ENCODE results near the gene ZDHHC14.

Gene ZDHHC14

DNA sequence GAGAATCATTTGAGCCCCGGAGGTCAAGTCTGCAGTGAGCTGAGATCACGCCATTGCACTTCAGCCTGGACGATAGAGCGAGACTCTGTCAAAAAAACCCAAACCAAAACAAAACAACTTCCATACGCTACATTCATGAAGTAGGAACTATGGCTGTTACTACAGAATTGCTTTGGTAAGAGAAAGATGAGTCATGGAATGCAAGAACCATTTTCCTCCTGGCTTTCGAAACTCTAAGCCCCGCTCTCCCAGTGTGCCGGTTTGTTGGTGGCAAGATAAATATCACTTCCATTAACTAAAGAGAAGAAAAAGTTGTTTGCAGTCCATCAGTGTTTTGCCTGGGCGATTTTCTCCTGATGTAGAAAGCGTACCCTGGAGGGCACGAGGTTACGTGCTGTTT, 61.3 kb downstream of the ZDHHC14 start:
- DNase-seq, result no peak

DNA sequence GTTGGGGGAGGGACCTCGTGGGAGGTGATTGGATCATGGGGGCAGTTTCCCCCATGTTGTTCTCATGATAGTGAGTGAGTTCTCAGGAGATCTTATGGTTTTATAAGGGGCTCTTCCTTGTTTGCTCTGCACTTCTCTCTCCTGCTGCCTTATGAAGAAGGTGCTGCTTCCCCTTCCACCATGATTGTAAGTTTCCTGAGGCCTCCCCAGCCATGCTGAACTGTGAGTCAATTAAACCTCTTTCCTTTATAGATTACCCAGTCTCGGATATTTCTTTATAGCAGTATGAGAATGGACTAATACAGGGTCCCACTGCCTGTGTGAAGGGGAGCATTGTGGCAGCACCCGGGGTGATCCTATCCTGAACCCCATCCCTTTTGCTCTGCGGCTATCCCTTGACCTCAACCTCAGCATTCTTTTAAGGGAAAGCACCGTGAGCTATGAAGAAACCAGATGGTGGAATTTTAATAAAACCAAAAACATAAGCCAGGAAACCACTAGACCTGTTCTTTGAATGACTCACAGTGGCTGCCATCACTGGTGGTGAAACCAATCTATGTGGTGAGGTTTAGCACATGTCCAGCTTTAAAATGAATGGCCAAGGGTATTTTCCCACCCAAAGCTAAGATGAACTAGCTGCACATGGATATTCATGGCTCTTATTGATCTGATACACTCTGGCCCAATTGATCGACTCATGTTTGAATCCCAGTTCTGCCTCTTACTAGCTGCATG, 62.2 kb downstream of the ZDHHC14 start:
- no peak for DNase-seq

DNA sequence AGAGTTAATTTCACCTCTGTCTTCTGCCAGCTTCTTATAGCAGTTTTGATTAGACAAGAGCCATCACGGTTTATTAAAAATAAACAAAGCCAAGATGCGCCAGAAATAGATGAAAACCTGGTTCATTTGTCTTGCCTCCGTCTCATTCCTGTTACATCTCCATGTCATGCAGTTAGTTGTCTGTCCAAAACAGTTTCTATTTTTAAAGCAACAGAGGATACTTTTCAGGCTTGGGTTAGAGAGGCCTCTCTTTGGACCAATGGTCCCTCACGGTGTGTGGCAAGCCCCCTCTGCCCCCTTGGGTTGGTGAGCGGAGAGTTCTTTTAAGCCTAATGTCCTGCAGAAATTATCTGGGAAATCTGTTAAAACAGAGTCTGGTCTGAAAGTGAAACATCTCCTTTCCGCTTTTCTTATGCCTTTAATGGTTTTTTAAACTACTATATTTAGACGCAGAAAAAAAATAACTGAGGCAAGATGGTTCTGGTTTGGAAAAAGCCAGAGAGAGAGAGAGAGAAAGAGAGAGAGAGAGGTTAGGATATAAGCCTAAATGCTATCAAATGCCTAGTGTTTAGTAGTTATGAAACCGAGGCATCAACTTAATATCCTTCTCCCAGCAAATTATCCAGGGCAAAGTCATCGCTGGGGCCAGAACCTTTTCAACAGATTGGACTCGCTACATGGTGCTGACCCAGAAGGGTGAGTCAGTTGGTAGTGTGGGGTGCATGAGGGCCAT, 64.5 kb downstream of the ZDHHC14 start:
- DNase-seq, result no peak

DNA sequence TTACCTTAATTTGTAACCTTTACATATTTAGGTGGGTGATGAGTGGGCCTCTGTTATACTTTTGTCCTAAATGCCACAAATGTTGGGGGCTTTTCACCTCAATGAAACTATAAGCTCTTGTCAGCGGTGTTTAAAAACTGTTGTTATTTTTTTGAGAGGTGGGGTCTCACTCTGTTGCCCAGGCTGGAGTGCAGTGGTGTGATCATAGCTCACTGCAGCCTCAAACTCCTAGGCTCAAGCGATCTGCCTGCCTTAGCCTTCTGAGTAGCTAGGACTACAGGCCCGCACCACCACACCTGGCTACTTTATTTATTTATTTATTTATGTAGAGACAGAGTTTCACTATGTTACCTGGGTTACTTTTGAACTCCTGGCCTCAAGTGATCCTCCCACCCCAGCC, 66.7 kb downstream of the ZDHHC14 start:
- DNase-seq, result no peak

DNA sequence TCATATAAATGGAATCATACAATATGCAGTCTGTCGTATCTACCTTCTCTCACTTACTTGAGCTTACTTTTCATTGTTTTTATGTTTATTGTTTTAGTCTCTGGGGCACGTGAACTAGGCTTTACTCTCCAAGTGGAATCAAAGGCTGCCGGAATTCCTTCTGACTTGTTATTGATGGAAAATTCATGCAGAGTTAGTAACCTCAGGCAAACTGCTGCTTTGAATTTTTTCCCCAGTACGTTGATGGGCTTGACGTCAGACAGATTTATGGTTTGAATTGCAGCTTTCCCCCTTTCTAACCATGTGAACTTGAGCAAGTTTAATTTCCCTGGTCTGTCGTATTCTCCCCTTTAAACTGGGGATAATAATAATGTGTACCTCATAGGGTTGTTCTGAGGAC, 68.6 kb downstream of the ZDHHC14 start:
- no peak for DNase-seq

DNA sequence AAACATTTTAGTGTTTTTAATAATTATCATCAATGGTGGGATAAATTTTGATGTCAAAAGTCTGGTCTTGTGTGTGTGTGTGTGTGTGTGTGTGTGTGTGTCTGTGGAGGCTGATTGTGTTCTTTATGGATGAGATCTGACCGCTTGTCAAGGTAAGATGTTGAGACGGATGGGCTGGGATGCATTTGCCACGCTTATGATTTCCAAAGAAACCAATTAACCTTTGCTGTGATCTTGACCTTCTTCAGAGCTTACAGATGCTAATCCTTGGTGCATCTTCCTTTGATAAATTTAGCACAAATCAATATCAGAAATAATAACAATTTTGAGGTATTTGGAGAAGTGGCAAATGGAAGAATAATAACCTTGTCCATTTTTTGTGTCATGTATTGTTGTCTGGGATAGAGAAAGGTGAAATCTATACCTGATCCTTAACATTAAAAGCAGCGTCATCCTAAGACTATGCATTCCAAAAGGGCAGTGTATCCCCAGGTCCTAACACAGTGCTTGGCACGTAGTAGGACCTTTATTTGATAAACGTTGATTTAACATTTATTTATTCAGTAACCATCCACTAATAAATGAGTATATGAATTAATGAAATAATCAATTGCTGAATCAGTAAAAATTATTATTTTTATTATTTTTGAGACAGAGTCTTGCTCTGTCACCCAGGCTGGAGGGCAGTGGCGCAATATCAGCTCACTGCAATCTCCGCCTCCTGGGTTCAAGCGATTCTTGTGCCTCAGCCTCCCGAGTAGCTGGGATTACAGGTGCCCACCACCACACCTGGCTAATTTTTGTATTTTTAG, 70.1 kb downstream of the ZDHHC14 start:
- no peak for DNase-seq

DNA sequence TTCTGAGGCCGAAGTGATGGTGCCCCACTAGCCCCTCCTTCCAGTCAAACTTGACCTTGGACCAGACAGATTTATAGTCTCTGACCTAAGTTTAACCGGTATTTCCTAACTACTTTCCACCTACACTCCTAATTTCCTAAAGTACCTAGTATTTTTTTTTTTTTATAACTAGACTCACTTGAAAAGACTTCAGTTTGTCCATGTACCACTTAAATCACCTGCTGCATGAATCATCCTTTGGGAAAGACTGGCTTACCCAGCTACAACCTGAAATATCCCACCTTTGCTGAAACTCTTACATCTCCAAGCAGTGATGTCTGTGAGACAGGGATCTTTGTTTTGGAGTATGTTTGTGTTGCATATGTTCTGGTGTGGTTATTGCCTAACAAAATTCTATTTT, 71.1 kb downstream of the ZDHHC14 start:
- DNase-seq, result no peak

DNA sequence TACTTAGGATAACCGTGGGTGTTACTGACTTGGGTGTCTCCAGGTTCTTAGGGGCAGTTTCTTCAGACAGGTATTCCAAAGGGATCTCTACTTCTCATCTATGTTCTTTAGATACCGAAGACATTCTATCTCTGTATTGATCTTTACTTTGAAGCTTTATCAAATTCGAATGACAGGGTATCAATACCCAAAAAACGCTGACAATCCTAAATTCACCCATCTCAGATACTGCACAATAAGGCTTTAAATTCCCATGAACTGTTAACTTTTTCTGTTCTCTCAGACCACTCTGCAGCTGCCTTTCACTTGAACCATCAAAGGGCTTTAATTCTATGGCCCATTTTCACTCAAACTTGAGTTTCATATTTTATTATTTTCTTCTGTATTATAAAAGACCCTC, 72.1 kb downstream of the ZDHHC14 start:
- no peak for DNase-seq

DNA sequence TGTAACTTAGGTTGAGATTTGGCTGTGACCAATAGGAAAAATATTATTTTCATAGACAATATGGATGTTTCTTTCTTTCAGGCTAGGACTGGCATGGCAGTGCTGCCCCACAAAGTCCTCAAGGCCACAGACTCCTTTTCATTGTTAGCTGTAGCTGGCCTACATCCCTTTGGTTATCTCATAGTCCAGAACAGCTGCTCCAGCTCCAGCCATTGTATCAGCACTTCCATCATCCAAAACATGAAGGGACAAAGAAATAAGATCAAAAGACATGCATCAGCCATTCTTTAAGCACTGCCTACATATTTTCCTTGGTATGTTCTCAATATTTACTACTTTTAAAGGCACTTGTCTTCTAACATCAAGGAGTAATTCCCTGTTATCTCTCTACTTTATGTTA, 73.0 kb downstream of the ZDHHC14 start:
- DNase-seq, result no peak

DNA sequence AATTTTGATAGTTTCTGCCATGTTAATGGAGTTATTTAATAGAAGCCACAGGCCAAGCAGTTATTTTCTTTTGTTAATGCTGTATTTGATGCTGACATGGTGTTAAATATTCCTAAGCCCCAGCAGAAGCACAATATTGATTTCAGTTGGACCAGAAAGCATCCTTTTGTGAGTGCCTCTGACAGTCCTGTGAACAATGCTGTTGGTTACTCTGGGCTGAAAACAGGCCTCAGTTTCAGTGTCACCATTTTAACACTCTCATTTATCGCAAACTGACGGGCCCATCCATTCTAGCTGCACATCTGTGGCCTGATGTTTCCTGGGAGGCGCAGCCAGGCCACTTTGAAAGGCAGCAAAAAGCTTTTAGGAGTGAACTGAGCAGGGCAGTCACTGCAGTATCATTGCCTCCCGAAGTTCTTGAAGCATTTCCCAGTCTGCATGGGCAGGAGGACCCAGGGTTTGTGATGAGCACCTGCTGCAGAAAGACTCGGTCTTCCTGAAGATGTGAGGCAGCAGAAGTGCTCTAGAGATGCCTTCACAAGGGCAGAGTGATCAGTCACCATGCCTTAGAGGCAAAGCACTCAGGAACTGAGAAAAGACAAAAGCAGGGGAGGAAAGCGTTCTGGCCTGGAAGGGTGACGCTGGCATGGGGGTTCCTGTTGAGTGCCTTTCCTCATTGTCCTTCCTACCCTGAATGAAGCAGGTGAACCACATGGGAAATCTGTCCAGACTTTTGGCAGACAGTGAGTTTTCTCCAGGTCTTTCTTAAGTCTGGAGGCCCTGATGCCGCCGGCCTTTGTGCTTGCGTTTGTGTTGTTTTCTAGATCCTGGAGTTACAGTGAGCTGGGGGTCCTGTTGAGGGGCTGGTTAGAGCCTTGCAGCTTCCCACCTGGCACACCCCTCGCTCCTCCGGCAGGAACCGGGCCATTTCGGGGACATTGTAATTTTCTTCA, 74.0 kb downstream of the ZDHHC14 start:
- peak in 3 of 56 donors; percentile 19 to 52 (median 46) for DNase-seq

DNA sequence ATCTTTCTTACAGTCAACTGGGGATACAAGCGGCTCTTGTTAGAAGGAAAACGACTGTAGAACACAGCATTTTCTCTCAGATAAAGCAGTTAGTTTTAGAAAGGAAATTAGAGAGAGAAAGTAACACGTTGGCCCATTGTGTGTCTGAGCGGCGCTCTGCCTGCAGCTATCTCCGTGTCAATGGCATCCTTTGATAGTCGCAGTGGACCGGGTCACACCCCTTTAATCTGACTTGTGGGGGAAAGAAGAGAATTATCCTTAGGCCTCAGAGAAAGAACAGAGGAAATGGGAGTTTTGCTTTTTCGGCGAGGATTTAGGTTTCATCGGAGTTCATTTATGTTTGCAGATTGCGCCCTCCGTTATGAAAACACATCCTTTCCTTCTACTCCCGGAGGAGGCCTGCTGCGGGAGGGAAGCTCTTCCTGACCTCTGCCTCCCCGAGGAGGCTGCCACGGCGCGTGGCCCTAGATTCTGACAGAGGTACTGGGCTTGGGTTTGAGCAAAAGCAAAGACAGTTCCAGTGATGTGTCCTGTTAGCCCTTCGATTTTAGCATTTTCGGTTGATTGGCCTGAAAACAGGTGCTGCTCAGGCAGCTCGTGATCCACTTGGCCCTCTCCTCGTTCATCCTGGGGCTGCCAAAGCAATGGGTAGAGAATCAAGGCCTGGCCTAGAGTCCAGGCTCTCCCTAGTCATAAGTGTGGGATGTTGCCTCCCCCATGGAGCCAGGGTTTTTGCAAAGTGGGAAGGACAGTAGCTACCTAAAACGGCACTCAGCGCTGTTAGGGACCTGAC, 74.9 kb downstream of the ZDHHC14 start:
- DNase-seq, result peak in 17 of 56 donors; percentile 14 to 58 (median 40)

DNA sequence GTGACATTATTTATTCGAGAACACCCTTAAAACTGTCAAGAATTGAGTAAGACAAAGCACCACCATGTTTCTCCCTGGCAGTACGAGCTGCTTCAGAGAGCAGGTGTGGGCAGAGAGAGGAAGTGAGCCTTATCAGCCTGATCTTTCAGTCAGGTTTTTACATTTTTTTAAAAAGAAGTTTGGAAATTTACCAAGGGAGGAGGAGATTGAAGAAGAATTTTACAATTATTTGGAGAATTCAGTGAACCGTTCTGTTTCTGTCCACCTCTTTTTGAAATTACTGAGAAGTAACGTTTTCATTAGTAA, 75.5 kb downstream of the ZDHHC14 start:
- no peak for DNase-seq

DNA sequence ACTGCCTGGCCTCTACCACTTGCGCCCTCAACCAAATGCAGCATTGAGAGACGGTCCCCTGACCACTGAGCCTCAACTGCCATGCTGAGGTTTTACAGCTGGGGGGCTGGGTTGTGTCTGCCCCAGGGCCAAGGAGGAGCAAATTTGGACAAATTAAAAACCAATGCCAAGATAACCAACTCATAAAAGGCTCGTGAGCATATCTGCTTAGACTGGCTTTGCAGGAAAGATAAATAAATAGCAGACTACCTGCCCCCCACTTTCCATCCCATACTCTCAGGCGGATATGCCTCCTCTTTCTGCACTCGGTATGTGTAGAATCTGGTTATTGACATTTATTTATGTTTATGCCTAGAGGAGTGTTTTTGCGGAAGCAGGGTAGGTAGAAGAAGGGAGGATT, 76.8 kb downstream of the ZDHHC14 start:
- no peak for DNase-seq

DNA sequence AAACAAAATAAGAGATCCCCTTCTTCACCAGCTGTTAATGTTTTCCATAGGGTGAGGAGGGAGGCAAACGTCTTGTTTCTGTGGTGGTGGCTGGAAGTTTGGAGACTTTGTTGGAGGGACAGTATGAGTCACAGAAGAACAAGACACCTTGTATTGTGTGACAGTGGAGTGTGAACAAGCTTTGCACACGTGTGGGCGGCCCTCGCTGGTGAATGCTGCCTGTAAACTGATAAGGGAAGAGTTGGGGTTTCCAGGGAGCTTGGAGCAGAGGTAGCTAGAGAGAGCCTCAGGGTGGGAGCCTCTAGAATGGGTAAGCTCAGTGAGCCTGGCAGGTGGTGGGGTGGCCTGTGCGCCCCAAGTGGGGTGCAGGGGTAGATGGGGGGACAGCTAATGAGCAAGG, 78.3 kb downstream of the ZDHHC14 start:
- DNase-seq, result no peak

DNA sequence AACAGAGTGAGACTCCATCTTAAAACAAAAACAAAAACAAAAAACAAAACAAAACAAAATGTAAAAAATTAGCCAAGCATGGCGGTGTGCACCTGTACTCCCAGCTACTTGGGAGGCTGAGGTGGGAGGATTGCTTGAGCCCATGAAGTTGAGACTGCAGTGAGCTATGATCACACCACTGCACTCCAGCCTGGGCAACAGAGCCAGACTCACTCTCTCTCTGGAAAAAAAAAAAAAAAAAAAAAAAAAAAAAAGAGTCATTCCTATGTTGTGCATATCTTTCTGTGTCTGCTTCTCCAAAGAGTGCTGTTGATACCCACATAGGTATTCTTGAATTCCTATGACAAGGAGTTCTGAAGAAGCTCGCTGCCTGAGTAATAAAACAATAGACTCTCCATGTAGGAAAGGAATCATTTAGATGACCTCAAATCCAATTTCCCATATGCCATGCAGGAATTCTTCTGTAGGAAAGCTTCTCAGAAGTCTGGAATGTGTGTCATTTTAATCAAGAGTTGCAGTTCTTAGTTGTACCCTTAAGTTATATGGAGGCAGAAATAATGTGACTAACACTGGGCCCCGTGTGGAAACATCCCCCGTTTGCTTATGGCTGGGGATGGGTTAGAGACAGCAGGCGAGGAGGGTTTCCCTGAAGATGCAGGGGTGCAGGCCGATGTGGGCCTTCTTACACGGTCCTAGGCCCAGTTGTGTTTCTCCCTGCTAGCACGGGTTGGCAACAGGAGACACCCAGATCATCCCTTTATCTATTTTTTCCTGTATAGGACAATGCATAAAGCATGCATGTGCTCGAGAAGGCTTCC, 79.4 kb downstream of the ZDHHC14 start:
- no peak for DNase-seq

DNA sequence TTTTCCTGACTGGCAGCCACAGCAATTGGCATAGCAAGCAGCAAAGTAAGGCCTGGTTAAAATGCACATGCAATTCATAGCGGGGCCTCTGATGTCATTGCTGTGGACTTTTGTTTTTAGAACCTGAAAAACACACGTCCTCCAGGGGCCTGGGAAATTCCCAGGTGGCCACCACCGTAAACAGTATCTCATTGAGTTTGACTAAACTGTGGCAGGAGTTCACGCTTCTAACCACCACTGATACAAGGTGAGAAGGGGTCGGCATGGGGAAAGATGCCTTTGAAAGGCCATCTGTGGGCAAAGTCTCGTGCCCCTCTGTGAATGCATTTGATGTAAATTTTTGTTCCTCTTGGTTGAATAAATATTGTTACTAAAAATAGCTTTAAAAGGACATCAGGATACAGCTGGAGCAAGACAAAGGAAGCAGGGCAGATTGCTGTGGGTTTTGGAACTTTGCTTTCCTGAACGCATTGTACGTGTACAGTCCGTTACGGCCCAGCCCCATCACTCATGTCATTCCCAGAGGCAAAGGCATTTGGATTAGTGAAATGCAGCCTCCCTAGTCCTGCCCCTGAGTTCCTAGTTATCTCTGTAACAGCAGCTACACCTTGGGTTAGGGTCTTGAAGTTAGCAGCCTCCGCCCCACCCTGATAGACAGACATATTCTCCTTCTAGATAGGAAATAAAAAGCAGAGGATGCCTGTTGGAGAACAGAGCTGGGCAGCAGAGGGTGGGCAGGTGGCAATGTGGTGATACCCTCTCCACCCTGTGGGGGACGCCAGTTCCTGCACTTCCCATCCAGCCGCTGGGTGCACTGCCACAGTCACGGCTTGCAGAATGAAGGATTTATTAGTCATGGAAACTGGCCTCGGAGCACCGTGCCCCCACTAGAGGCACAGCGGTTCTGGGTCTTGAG, 80.3 kb downstream of the ZDHHC14 start:
- DNase-seq, result peak in 3 of 56 donors; percentile 6 to 45 (median 27)

DNA sequence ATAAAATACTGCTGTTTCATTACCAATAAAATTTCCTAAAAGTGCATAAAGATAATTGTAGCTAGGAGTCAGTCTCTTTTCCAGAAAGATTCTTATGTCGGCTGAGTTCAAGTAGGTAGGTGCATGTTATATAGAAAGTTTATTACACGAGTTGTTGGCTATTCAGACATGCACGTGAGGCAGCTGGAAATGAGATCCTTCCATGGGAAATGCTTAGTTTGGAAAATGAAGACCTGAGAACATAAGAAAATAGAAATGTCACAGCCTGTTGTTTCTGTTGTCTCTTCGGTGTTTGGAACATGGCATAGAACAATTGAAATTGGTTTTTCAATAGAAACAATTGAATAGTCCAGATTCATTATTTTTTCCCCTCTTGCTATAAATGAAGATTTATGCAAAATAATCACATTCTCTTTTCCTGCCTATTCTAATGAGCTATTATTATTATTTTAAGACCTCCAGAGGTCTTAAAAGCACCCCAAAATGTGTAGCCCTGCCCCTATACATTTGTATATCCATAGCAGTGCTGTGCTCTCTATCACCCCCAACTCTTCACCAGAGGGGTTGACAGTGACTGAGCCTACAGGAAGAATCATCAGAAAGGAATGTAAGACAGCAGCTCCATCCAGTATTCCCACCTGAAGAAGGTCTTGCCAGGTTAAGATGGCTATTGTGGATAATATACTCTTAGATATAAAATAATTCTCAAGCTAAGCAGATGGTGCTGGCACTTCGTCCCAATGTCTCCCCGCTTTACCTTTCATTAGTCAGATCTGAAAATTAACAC, 82.2 kb downstream of the ZDHHC14 start:
- DNase-seq, result no peak
